ENCODE data around the gene ZSWIM3.

ZSWIM3 gene

GRCh38 chr20:45910670-45911485 is 53.5 kb downstream of the ZSWIM3 start:
- DNase-seq: peak; percentile 85

GRCh38 chr20:45911486-45912343 is 54.3 kb downstream of the ZSWIM3 start, which contains the start of gene PLTP:
PLTP (minus strand) TSS chr20:45912155; CDS start chr20:45911452, 703 bp downstream.
- peak; percentile 13 for DNase-seq

- DNase-seq: no peak
Observed at GRCh38 chr20:45912344-45912682, 54.9 kb downstream of the ZSWIM3 start.

GRCh38 chr20:45913116-45913515 is 55.7 kb downstream of the ZSWIM3 start:
- DNase-seq: no peak

GRCh38 chr20:45917790-45918141 is 60.4 kb downstream of the ZSWIM3 start:
- DNase-seq: no peak

- no peak for DNase-seq
Observed at GRCh38 chr20:45918182-45918737, 60.8 kb downstream of the ZSWIM3 start.

- no peak for DNase-seq
Observed at GRCh38 chr20:45918779-45919537, 61.5 kb downstream of the ZSWIM3 start.

- no peak for DNase-seq
Observed at GRCh38 chr20:45919542-45920399, 62.4 kb downstream of the ZSWIM3 start.

- DNase-seq: no peak
Observed at GRCh38 chr20:45920462-45921336, 63.3 kb downstream of the ZSWIM3 start.

- DNase-seq: no peak
Observed at GRCh38 chr20:45921337-45922189, 64.1 kb downstream of the ZSWIM3 start.

GRCh38 chr20:45924391-45925261 is 67.2 kb downstream of the ZSWIM3 start:
- no peak for DNase-seq

- DNase-seq: no peak
Observed at GRCh38 chr20:45925821-45926506, 68.5 kb downstream of the ZSWIM3 start.

- DNase-seq: no peak
Observed at GRCh38 chr20:45926731-45927070, 69.3 kb downstream of the ZSWIM3 start.

- DNase-seq: no peak
Observed at GRCh38 chr20:45927071-45927878, 69.9 kb downstream of the ZSWIM3 start.

Measured in effector CD8-positive, alpha-beta T cell (primary cell).